H1 (cell line): ENCODE measurements around the gene DCUN1D3. TPM values are rescaled to one million over a fixed set of nuclear protein-coding genes. Genes with fewer than 3 reads are reported as not detected.

Experiments
- CTCF ChIA-PET: fragments of 300-600 bp; sonication (Branson Sonifier 250); formaldehyde crosslinking; loops from one replicate; lab custom pipeline; 2021; ENCODE audit not compliant: partially characterized antibody; lab: Charles Lee
- POLR2A ChIA-PET: fragments of 300-600 bp; sonication (Branson Sonifier 250); formaldehyde crosslinking; loops from one replicate; lab custom pipeline; 2021; ENCODE audit warnings: inconsistent platforms; ENCODE audit not compliant: partially characterized antibody; lab: Charles Lee
- DNase-seq, 2 experiments: peaks; one replicate each; pipeline versions ENCODE4 v3.0.0 to v3.0.0-alpha.2; 2010 to 2022; ENCODE audit warnings: low spot score in 2 of 2, low read depth in 1 of 2, mixed read lengths in 1 of 2
- FAIRE-seq: peaks from 2 replicates; lab custom pipeline; 2011; peaks lifted over from hg19 to GRCh38; lab: Jason Lieb, UNC
- H2AFZ ChIP-seq: 2 replicates; pipeline ENCODE4 v1.8.1; 2012; ENCODE audit warnings: low read length, inconsistent platforms
- H2AK5ac ChIP-seq: 2 replicates; pipeline ENCODE4 v1.6.1; 2013; ENCODE audit warnings: low read depth, low read length
- H2BK120ac ChIP-seq: replicated peaks from 2 replicates; pipeline ENCODE3; 2013; ENCODE audit warnings: low read depth, low read length, inconsistent platforms
- H2BK12ac ChIP-seq: 2 replicates; pipeline ENCODE4 v1.6.1; 2013; ENCODE audit warnings: low read depth, low read length
- H2BK15ac ChIP-seq: 2 replicates; pipeline ENCODE4 v1.6.1; 2013; ENCODE audit warnings: low read length
- H2BK20ac ChIP-seq: 2 replicates; pipeline ENCODE4 v1.6.1; 2013; ENCODE audit warnings: low read length
- H2BK5ac ChIP-seq: 2 replicates; pipeline ENCODE4 v1.6.1; 2013; ENCODE audit warnings: low read depth, low read length
- H3K14ac ChIP-seq: 2 replicates; pipeline ENCODE4 v1.6.1; 2013; ENCODE audit warnings: inconsistent platforms; ENCODE audit not compliant: insufficient read length
- H3K18ac ChIP-seq: 2 replicates; pipeline ENCODE4 v1.6.1; 2013; ENCODE audit warnings: low read length; ENCODE audit errors: extremely low read depth
- H3K23ac ChIP-seq: 2 replicates; pipeline ENCODE4 v1.6.1; 2013; ENCODE audit warnings: inconsistent platforms; ENCODE audit not compliant: insufficient read length
- H3K23me2 ChIP-seq: 2 replicates; pipeline ENCODE4 v1.6.1; 2013; ENCODE audit warnings: low read depth, low read length
- H3K27ac ChIP-seq: 2 replicates; pipeline ENCODE4 v1.6.1; 2011; ENCODE audit warnings: low read depth, low read length, inconsistent platforms
- H3K27me3 ChIP-seq, 4 experiments: replicated peaks in 1 of 4; 1 replicate in 1 of 4; 2 replicates in 3 of 4; pipeline versions ENCODE4 v1.6.1 to v1.8.1; 2011 to 2013; ENCODE audit warnings: low read length in 3 of 4, mild to moderate bottlenecking in 3 of 4, inconsistent platforms in 2 of 4, mixed read lengths in 2 of 4, moderate library complexity in 1 of 4; ENCODE audit not compliant: control insufficient read depth in 3 of 4, insufficient read depth in 3 of 4; ENCODE audit errors: extremely low read depth in 1 of 4
- H3K36me3 ChIP-seq, 4 experiments: 2 replicates each; pipeline versions ENCODE4 v1.6.1 to v1.8.1; 2011 to 2013; ENCODE audit warnings: mild to moderate bottlenecking in 4 of 4, low read length in 3 of 4, moderate library complexity in 2 of 4, control low read depth in 1 of 4, inconsistent platforms in 1 of 4; ENCODE audit not compliant: insufficient read depth in 4 of 4, control insufficient read depth in 2 of 4
- H3K4ac ChIP-seq: replicated peaks from 2 replicates; pipeline ENCODE3; 2013; ENCODE audit warnings: low read length, low read depth, mixed read lengths, inconsistent platforms; ENCODE audit not compliant: insufficient read length
- H3K4me1 ChIP-seq, 4 experiments: replicated peaks in 1 of 4; 1 replicate in 1 of 4; 2 replicates in 3 of 4; pipeline versions ENCODE4 v1.6.1 to v1.8.1; 2011 to 2013; ENCODE audit warnings: low read length in 3 of 4, inconsistent platforms in 2 of 4, mixed read lengths in 1 of 4; ENCODE audit not compliant: insufficient read depth in 4 of 4, control insufficient read depth in 3 of 4
- H3K4me2 ChIP-seq, 2 experiments: 2 replicates each; pipeline versions ENCODE4 v1.6.1 to v1.8.1; 2011 to 2013; ENCODE audit warnings: low read depth in 2 of 2, low read length in 2 of 2, control low read depth in 1 of 2, inconsistent platforms in 1 of 2, mild to moderate bottlenecking in 1 of 2; ENCODE audit not compliant: insufficient read depth in 1 of 2
- H3K4me3 ChIP-seq, 4 experiments: fragments of 200-600, 300-600 bp in 1 of 4; sonication (generic), shearing (Covaris generic), sonication (Bioruptor Twin) in 1 of 4; 2 replicates each; pipeline versions ENCODE4 v1.5.1 to v1.8.1; 2011 to 2016; ENCODE audit warnings: low read length in 4 of 4, low read depth in 3 of 4, control low read depth in 2 of 4, inconsistent platforms in 2 of 4, mild to moderate bottlenecking in 2 of 4, mixed read lengths in 1 of 4, moderate library complexity in 1 of 4; ENCODE audit not compliant: insufficient read depth in 2 of 4; ENCODE audit errors: extremely low read depth in 1 of 4
- H3K56ac ChIP-seq: replicated peaks from 2 replicates; pipeline ENCODE3; 2013; ENCODE audit warnings: low read depth, mild to moderate bottlenecking, mixed read lengths, low read length, inconsistent platforms; ENCODE audit not compliant: insufficient read length
- H3K79me1 ChIP-seq: 2 replicates; pipeline ENCODE4 v1.6.1; 2013; ENCODE audit warnings: low read depth, low read length, control low read depth
- H3K79me2 ChIP-seq, 2 experiments: 2 replicates each; pipeline versions ENCODE4 v1.6.1 to v1.8.1; 2012 to 2013; ENCODE audit warnings: low read length in 2 of 2, mild to moderate bottlenecking in 2 of 2, inconsistent platforms in 1 of 2; ENCODE audit not compliant: insufficient read depth in 2 of 2, control insufficient read depth in 1 of 2
- H3K9ac ChIP-seq, 4 experiments: replicated peaks in 1 of 4; 1 replicate in 1 of 4; 2 replicates in 3 of 4; pipeline versions ENCODE4 v1.6.1 to v1.8.1; 2011 to 2013; ENCODE audit warnings: low read depth in 3 of 4, low read length in 3 of 4, control low read depth in 2 of 4, mild to moderate bottlenecking in 2 of 4, moderate library complexity in 2 of 4, inconsistent platforms in 1 of 4; ENCODE audit errors: extremely low read depth in 1 of 4
- H3K9me3 ChIP-seq, 2 experiments: 2 replicates each; pipeline versions ENCODE4 v1.6.1 to v1.8.1; 2012 to 2013; ENCODE audit warnings: mild to moderate bottlenecking in 2 of 2, moderate library complexity in 2 of 2, control low read depth in 1 of 2, inconsistent platforms in 1 of 2, low read depth in 1 of 2, low read length in 1 of 2, mixed read lengths in 1 of 2; ENCODE audit not compliant: insufficient read depth in 2 of 2
- H4K20me1 ChIP-seq, 2 experiments: replicated peaks in 1 of 2; 2 replicates each; pipeline versions ENCODE3 to v1.8.1; 2011 to 2013; ENCODE audit warnings: inconsistent platforms in 2 of 2, low read length in 2 of 2, mild to moderate bottlenecking in 1 of 2; ENCODE audit not compliant: insufficient read depth in 2 of 2, control insufficient read depth in 1 of 2
- H4K5ac ChIP-seq: 2 replicates; pipeline ENCODE4 v1.6.1; 2013; ENCODE audit warnings: low read length, low read depth, mixed read lengths, inconsistent platforms; ENCODE audit not compliant: insufficient read length
- H4K8ac ChIP-seq: 2 replicates; pipeline ENCODE4 v1.8.0; 2013; ENCODE audit warnings: mild to moderate bottlenecking, moderate library complexity, low read length, inconsistent platforms; ENCODE audit not compliant: insufficient read depth; ENCODE audit errors: extremely low read depth
- H4K91ac ChIP-seq: replicated peaks from 2 replicates; pipeline ENCODE3; 2013; ENCODE audit warnings: low read length, mixed read lengths, inconsistent platforms; ENCODE audit not compliant: insufficient read length
- ASH2L ChIP-seq: fragments of 200-600, 300-600 bp; sonication (generic); IDR thresholded peaks from one replicate; pipeline ENCODE4 v1.7.1; 2017; ENCODE audit warnings: low read length
- BRCA1 ChIP-seq: IDR thresholded peaks from 2 replicates; pipeline ENCODE4 v1.6.1; 2012; ENCODE audit warnings: low read depth, low read length, improper control_type of control experiment
- CEBPB ChIP-seq: IDR thresholded peaks from 2 replicates; pipeline ENCODE4 v1.6.1; 2012; ENCODE audit warnings: low read depth, low read length
- CHD2 ChIP-seq: IDR thresholded peaks from 2 replicates; pipeline ENCODE4 v1.6.1; 2012; ENCODE audit warnings: low read length, improper control_type of control experiment
- EGR1 ChIP-seq: IDR thresholded peaks from 2 replicates; pipeline ENCODE4 v1.6.1; 2011; ENCODE audit warnings: low read depth, low read length, borderline replicate concordance
- HDAC6 ChIP-seq: IDR thresholded peaks from one replicate; pipeline ENCODE4 v1.7.1; 2012; ENCODE audit warnings: low read depth, mild to moderate bottlenecking, inconsistent platforms, low read length, moderate library complexity
- KDM1A ChIP-seq: fragments of 200-600, 300-600 bp; sonication (generic); IDR thresholded peaks from 2 replicates; pipeline ENCODE4 v1.7.1; 2016; ENCODE audit warnings: mild to moderate bottlenecking, low read length, borderline replicate concordance
- PHF8 ChIP-seq: fragments of 200-600 bp; sonication (generic); conservative IDR thresholded peaks from 2 replicates; pipeline ENCODE4 v1.7.1; 2012; ENCODE audit warnings: low read depth, mild to moderate bottlenecking, inconsistent platforms, low read length, moderate library complexity
- POU5F1 ChIP-seq: IDR thresholded peaks from 2 replicates; pipeline ENCODE4 v1.6.1; 2011; ENCODE audit warnings: low read depth, mild to moderate bottlenecking, low read length, moderate library complexity
- SAP30 ChIP-seq: fragments of 300-600 bp; sonication (generic); IDR thresholded peaks from 2 replicates; pipeline ENCODE4 v1.7.1; 2012; ENCODE audit warnings: low read length, moderate library complexity, mild to moderate bottlenecking, inconsistent platforms; ENCODE audit not compliant: insufficient read depth, insufficient replicate concordance
- SP1 ChIP-seq: IDR thresholded peaks from 2 replicates; pipeline ENCODE4 v1.6.1; 2011; ENCODE audit warnings: low read depth, low read length
- USF2 ChIP-seq: IDR thresholded peaks from 2 replicates; pipeline ENCODE4 v1.6.1; 2011; ENCODE audit warnings: low read length, improper control_type of control experiment
- ZNF274 ChIP-seq: IDR thresholded peaks from 2 replicates; pipeline ENCODE4 v1.7.0; 2012; ENCODE audit warnings: low read length, borderline replicate concordance; ENCODE audit errors: extremely low read depth
- WGBS, 2 experiments: shearing (Covaris generic) in 1 of 2; methylation state at CpG; one replicate each; pipeline versions ENCODE4 v1.1.6 to v1.1.7; 2013 to 2015; ENCODE audit warnings: low lambda C conversion rate in 2 of 2, mixed read lengths in 2 of 2, inconsistent platforms in 1 of 2, low coverage in 1 of 2, missing lambda C conversion rate in 1 of 2; ENCODE audit not compliant: insufficient replicate concordance in 2 of 2, insufficient coverage in 1 of 2, insufficient read length in 1 of 2; ENCODE audit errors: extremely low coverage in 1 of 2, missing lambda C conversion rate in 1 of 2; 5-methylcytosine and 5-hydroxymethylcytosine counted together
- polyA plus RNA-seq, 7 experiments: library from polyadenylated mRNA; depleted of rRNA in 3 of 7; stranded (reverse) in 5 of 7; unstranded in 2 of 7; fragments of >200 nt in 5 of 7; fragments of 200-250 nt in 2 of 7; gene quantifications; 1 replicate in 5 of 7; 2 replicates in 1 of 7; 4 replicates in 1 of 7; pipeline versions ENCODE4 v1.2.1 to v1.2.3, GENCODE V29; 2011 to 2013; ENCODE audit warnings: missing spikeins in 2 of 7, mixed read lengths in 2 of 7
- total RNA-seq: library from RNA; stranded (reverse); fragmentation: NEBNext Ultra II Directional; extraction: Animal tissue kit (Norgen Biotek cat#: 25700); gene quantifications from 2 replicates; pipeline ENCODE4 v1.2.1, GENCODE V29; 2021

DCUN1D3 gene
- total and polyA plus RNA-seq, 2 of the 8 experiments (the other 6 are each of a cell fraction or from before 2014, with no cell fraction given): 3.5 to 18.2 TPM

- no peak overlapping the region for H2AK5ac ChIP-seq
- WGBS, 2 experiments: 98% methylated on average over 5 of the region's 5 CpGs; no CpG with 5 or more reads in 1 of the 2 experiments
- H4K91ac ChIP-seq: no peak overlapping the region
- H3K9ac ChIP-seq: no peak overlapping the region
- H3K4me3 ChIP-seq: no peak overlapping the region
- H4K5ac ChIP-seq: no peak overlapping the region
- no peak overlapping the region for H2AFZ ChIP-seq
- no peaks in the 10 kb centered on the region for H3K79me1 ChIP-seq
- no peak for DNase-seq
- no peaks in the 10 kb centered on the region for H3K27me3 ChIP-seq
- no peaks in the 10 kb centered on the region for H4K20me1 ChIP-seq
- no peak overlapping the region for H2BK15ac ChIP-seq
- no peak overlapping the region for H4K8ac ChIP-seq
- no peak overlapping the region for H2BK5ac ChIP-seq
- no peak overlapping the region for H3K23ac ChIP-seq
- no peak overlapping the region for H3K56ac ChIP-seq
- H3K79me2 ChIP-seq: no peaks in the 10 kb centered on the region
- no peak overlapping the region for H2BK120ac ChIP-seq
- H3K18ac ChIP-seq: no peak overlapping the region
- no peak overlapping the region for H2BK20ac ChIP-seq
- H3K4me2 ChIP-seq: no peak overlapping the region
- no peaks in the 10 kb centered on the region for H3K4me1 ChIP-seq
- H3K9me3 ChIP-seq: no peaks in the 10 kb centered on the region
- CTCF ChIA-PET: interaction anchor here (0.7 kb wide), 1 partner anchor 14 kb away, joined by 3 read pairs; no protein-coding TSS in a partner anchor
- no peak for FAIRE-seq
- H2BK12ac ChIP-seq: no peak overlapping the region
- no peaks in the 10 kb centered on the region for H3K23me2 ChIP-seq
- H3K14ac ChIP-seq: no peak overlapping the region
- H3K36me3 ChIP-seq: peaks cover 0 to 3% (median 0%) of the 10 kb centered on the region in 4 experiments; a peak in 1 of 8 replicates
- POLR2A ChIA-PET: no interaction called here
- H3K27ac ChIP-seq: no peak overlapping the region
- no peak overlapping the region for H3K4ac ChIP-seq
- no peak for TF ChIP-seq EGR1
- no peak for TF ChIP-seq USF2
- no peak for TF ChIP-seq SAP30
- TF ChIP-seq BRCA1: no peak
- TF ChIP-seq KDM1A: no peak
- no peak for TF ChIP-seq POU5F1
- TF ChIP-seq HDAC6: no peak
- TF ChIP-seq PHF8: no peak
- TF ChIP-seq CHD2: no peak
- no peak for TF ChIP-seq CEBPB
- TF ChIP-seq ZNF274: no peak
- TF ChIP-seq ASH2L: no peak
- no peak for TF ChIP-seq SP1
Measured at GRCh38 chr16:20928774-20929411, 28.7 kb upstream of the DCUN1D3 start.
